ENCODE results near the gene TJP2. TPM values are rescaled to one million over a fixed set of nuclear protein-coding genes. Genes with fewer than 3 reads are reported as not detected.

The TJP2 gene
- total and polyA plus RNA-seq, 10 of the 15 experiments (the other 5 are each of a cell fraction or from before 2014, with no cell fraction given), result 6.4 to 59.9 (median 29.7) TPM

DNA sequence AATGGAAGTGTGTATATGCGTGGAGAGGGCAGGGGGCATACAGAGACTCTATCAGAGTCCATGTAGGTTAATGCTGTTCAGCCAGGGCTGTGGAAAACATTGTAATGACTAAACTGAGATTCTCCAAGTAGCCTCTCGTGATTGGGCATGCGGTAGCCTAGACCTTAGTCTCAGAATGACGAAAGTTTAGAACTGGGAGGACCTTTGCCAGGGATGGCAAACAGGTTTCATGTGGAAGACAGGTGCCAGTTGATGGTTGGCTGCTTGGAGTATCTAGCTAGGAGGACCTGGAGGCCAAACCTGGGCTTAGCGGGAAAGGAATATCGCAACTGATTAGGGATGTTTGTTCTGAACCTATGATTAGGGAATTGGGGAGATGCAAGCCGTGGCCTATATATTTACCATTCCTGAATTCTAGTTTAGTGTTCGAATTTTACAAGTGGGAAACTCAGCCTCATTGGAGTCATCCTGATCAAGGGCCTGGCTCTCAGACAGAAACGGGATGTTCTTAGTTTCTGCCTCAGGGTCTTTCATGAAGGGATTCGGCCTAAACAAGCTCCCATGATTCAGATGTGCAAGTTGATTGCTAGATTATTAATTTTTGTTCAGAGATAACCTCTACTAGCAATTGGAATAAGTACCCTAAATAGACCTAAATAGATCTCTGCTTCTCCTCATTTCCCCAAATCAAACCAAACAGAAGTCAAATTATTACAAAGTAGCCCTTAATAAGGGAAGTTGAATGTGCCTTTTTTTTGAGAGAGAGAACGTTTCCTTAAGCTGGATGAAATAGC is 26.8 kb upstream of the TJP2 start:
- TF ChIP-seq ZNF24 (IDR thresholded peaks at IDR 0.05), result no peak
- no peak for TF ChIP-seq NR2F1 (conservative IDR thresholded peaks at IDR 0.05)
- TF ChIP-seq, protein P1, sequence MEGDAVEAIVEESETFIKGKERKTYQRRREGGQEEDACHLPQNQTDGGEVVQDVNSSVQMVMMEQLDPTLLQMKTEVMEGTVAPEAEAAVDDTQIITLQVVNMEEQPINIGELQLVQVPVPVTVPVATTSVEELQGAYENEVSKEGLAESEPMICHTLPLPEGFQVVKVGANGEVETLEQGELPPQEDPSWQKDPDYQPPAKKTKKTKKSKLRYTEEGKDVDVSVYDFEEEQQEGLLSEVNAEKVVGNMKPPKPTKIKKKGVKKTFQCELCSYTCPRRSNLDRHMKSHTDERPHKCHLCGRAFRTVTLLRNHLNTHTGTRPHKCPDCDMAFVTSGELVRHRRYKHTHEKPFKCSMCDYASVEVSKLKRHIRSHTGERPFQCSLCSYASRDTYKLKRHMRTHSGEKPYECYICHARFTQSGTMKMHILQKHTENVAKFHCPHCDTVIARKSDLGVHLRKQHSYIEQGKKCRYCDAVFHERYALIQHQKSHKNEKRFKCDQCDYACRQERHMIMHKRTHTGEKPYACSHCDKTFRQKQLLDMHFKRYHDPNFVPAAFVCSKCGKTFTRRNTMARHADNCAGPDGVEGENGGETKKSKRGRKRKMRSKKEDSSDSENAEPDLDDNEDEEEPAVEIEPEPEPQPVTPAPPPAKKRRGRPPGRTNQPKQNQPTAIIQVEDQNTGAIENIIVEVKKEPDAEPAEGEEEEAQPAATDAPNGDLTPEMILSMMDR (IDR thresholded peaks at IDR 0.05 in 2 of 3, conservative IDR thresholded peaks at IDR 0.05 in 1 of 3; ENCODE audit: control insufficient read depth in 2 of 3, extremely low read depth in 1 of 3, insufficient read depth in 1 of 3, low read depth in 3 of 3, low read length in 3 of 3), result no peak
- TF ChIP-seq CBFB (IDR thresholded peaks at IDR 0.05; ENCODE audit: low read depth), result no peak
- no peak for TF ChIP-seq ZNF207 (IDR thresholded peaks at IDR 0.05; ENCODE audit: borderline replicate concordance)
- TF ChIP-seq EGR1 (IDR thresholded peaks at IDR 0.05; ENCODE audit: borderline replicate concordance in 1 of 2, low read depth in 2 of 2, low read length in 2 of 2), result no peak
- no peak for TF ChIP-seq RBBP5 (conservative IDR thresholded peaks at IDR 0.05)
- ChIA-PET CTCF (interaction anchor here (0.6 to 0.7 kb wide), 2 partner anchors 11 to 51 kb away, joined by 3 to 4 read pairs; no protein-coding TSS in a partner anchor), RAD21 (ENCODE audit: unreplicated experiment) (interaction anchor here (0.7 kb wide), 1 partner anchor 41 kb away, joined by 3 read pairs; no protein-coding TSS in a partner anchor), SMC1A (ENCODE audit: uncharacterized antibody, unreplicated experiment) (no interaction called here), POLR2A (no interaction called here)
- WGBS (ENCODE audit: insufficient coverage, insufficient replicate concordance, low lambda C conversion rate, missing lambda C conversion rate), result 57% methylated on average over 11 of the region's 11 CpGs
- H2AFZ ChIP-seq (ENCODE audit: control insufficient read depth, low read depth, low read length), result no peak overlapping the region
- H3K4me1 ChIP-seq (ENCODE audit: control insufficient read depth, insufficient read depth, low read length), result no peaks in the 10 kb centered on the region
- no peaks in the 10 kb centered on the region for H4K20me1 ChIP-seq (ENCODE audit: control insufficient read depth, insufficient read depth)
- H3K4me3 ChIP-seq, result no peak overlapping the region
- H3K9me3 ChIP-seq (replicated peaks; ENCODE audit: control insufficient read depth, insufficient read depth, low read length), result no peaks in the 10 kb centered on the region
- H3K9ac ChIP-seq (ENCODE audit: control insufficient read depth, insufficient read depth, low read length), result no peak overlapping the region
- intact Hi-C loops (cut with micrococcal nuclease; ENCODE audit: unreplicated experiment), result no loop called here
- no peak overlapping the region for H3K27ac ChIP-seq (ENCODE audit: control insufficient read depth, insufficient read depth)
- H3K36me3 ChIP-seq (ENCODE audit: control insufficient read depth in 2 of 2, insufficient read depth in 2 of 2, low read length in 1 of 2), result no peaks in the 10 kb centered on the region
- FAIRE-seq, result no peak
- no peaks in the 10 kb centered on the region for H3K27me3 ChIP-seq (replicated peaks in 1 of 2; ENCODE audit: control insufficient read depth in 2 of 2, insufficient read depth in 2 of 2, low read length in 1 of 2)
- no peaks in the 10 kb centered on the region for H3K79me2 ChIP-seq (ENCODE audit: control insufficient read depth, insufficient read depth, low read length)
- H3K4me2 ChIP-seq (ENCODE audit: control insufficient read depth, insufficient read depth), result no peak overlapping the region
- BruUV-seq (replicated peaks), result no TSS peak
- ATAC-seq, result no peak
- no peak for DNase-seq (ENCODE audit: low read depth, low spot score)
- in situ Hi-C loops (cut with MboI), result no loop called here

All from GM12878 (cell line).